NCI-H446 (cell line): Measurements from ENCODE around the gene EHD1.
A peak's percentile ranks its signal among the peaks of the same experiment; 100 is the strongest.
"Not testable (repeated sequence)": the region's sequence is repeated elsewhere in the genome, so short reads cannot be mapped to it uniquely, and the experiment has no call there.

Source experiments
- DNase-seq, 2 experiments: peaks; one replicate each; lab custom pipeline; 2025; lab: John Stamatoyannopoulos, UW

Gene EHD1

GRCh38 chr11:64856382-64857227 lies 21.8 kb downstream of the EHD1 start:
- DNase-seq: no peak

DNA sequence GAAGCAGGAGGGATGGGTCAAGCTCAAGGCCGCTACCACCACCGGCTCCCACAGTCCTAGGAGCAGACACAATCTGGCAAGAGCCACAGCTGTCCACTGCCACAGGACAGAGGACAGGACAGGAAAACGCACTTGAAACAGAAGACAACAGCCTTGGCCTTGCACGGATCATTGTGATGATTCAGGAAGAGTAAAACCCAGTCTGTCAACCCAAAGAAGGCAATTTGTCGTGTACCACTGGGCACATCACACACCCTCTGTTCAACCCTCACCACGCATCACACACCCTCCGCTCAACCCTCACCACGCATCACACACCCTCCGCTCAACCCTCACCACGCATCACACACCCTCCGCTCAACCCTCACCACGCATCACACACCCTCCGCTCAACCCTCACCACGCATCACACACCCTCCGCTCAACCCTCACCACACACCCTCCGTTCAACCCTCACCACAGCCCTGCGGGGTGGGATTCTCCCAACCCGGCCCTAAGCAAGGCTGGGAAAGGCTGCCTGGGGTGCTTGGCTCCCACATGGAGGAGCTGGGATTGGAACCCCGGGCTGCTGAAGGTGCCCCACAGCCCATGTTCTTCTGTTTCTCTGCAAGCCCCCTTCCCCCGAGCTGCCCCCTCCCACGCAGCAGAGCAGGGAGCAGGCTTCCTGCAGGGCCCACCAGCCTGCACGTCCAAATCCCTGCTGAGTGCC lies 22.7 kb downstream of the EHD1 start:
- DNase-seq: no peak

- peak in 1 of 2 experiments; percentile 54 for DNase-seq
Observed at GRCh38 chr11:64854534-64855502, 23.6 kb downstream of the EHD1 start.

DNA sequence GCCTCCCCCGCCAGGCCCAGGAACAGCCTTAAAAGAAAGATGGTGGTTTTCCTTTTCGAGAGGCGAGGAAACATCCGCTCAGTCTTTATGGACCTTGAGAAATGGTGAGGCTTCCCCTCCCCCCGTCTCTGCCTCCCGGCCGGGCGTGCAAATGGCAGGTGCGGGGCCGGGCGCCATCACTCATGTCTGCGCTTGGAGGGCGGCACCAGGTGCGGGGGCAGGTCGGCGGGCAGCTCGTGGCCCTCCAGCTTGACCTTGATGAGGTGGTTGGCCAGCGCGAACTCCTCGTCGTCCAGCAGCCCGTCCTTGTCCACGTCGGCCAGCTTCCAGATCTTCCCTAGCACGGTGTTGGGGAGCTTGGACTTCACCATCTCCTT lies 24.3 kb downstream of the EHD1 start:
- no peak for DNase-seq

DNA sequence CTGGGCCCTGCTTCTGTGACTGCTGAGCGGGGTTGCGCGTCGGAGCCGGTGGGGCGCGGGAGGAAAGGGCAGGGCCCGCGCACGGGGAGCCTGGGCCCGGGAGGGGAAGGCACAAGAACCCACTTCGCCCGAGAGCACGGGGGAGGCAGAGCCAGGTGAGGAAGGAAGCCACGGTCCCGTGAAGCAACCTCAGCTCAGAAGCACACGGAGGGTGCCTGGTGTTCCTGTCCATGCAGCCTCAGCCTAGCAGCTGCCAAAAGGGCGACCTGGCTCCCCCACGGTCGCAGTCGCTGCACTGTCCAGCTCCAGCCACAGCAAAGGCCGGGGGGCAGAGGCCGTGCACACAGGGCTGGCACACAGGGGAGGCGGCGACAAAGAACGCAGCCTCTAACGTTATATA lies 24.7 kb downstream of the EHD1 start:
- DNase-seq: no peak

DNA sequence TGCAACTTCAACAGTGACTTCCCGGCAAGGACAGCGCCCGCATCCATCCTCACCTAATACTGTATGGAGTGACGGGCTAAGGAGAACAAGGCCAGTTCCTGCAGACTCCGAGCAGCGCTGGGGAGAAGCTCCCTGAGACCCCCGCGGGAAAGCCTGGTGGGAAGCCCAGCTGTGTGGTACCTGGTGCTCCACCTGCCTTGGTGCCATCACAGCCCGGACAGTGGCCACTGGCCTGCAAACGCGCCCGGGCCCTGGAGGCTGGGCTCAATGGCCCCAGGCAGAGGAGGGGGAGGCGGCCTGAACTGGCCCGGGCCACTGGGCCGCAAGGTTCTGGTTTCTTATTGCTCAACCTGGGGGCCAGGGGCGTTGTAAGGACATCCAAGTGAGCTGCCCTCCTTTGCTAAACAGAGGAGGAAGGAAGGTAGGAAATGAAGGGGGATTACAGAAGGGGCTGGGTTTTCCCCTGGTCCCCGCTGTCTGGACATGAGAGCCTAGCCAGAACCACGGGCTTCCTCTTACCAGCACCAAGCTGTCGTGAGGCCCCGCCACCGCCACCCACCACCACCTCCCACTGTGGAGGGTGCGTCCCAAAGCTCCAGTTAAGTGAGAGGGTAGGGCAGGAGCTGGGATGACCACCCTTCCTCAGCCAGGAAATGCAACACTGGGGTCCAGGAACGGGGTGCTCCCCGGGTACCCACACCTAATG lies 25.5 kb downstream of the EHD1 start:
- DNase-seq: no peak

DNA sequence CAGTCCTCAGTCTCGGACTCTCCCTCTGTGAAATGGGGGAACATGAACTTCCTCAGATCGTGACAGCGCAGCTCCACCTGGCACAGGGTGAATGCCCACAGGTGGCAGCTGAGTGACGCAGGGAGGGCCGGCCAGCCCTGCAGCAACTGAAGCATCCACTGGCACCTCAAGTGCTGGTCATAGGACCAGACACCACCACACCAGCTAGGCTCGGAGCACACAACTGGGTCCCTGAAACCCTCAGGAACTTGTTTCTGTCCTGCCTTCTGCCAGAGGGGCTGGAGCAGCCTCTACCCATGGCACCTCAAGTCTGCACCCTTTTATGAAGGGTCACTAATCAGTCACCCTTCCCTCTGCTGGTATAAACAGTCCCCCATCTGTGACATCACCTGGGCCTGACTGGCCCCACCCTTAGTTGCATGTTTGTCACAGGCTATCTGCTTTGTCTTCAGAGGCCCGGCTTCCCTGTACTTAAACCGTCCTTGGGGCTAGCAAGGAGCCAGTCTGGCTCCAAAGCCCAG lies 26.5 kb downstream of the EHD1 start:
- no peak for DNase-seq

DNA sequence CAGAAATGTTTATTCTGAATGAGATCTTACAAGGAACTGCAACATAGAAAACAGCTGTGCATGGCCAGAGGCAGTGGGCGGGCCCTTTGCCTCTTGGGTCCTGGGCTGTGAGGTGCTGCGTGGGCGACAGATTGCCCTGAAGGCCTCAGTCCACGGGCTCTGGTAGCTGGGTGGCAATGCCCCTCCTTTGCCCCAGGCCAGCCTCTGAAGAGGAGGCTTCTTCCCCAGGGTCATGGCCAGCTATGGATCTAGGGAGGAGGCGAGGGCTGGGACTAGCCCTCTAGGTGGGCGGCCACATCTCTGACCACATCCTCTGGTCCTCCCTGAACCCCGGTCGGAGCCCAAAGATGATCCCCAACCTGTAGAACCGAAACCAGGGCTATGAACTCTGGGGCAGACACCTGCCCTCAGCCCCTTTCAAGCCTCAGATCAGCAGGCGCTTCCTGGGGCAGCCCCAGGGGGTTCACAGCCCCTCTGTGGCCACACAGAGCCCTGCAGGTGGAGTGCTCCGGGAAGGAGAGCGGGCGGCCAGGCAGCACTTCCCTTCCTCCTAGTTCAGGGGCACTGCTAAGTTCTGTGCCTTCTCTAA lies 27.3 kb downstream of the EHD1 start:
- no peak for DNase-seq

- peak; percentile 60 to 91 for DNase-seq
Observed at GRCh38 chr11:64849598-64850356, 28.6 kb downstream of the EHD1 start.

DNA sequence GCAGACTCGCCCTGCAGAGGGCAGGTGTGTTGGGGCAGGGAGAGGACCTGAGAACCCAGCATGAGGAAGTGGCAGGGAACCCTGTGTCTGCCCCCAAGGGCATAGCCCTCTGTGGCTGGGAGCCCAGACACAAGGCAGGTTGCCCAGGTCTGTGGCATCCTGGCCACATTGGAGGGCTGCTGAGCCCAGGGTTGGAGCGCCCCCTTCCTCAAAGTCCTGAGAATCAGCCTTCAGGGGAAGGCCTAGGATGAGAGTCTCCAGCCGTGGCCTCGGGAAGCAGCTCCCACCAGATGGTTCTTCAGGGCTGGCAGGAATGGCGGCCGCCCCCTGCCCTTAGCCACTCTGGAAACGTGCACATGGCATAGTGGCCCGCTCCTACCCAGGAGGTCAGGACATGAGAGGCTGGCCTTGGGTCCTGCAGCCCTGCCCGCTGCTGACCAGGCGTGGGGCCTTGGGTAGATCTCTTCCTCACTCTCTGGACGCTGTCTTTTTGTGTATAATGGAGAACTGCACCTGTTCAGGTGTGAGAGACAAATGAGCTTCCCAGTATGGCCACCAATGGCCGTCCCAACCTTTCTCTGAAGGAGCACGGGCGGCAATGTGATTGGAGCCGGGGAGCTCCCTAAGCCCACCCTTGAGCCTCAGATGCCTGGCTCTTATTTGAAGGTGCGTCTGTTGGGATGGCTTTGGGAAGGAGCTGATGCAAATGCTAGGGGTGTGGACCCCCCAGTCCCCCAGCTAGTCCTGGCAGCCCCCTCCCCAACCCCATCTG lies 29.4 kb downstream of the EHD1 start:
- DNase-seq: peak in 1 of 2 experiments; percentile 71

- DNase-seq: no peak
Observed at GRCh38 chr11:64848214-64848825, 30.1 kb downstream of the EHD1 start.

DNA sequence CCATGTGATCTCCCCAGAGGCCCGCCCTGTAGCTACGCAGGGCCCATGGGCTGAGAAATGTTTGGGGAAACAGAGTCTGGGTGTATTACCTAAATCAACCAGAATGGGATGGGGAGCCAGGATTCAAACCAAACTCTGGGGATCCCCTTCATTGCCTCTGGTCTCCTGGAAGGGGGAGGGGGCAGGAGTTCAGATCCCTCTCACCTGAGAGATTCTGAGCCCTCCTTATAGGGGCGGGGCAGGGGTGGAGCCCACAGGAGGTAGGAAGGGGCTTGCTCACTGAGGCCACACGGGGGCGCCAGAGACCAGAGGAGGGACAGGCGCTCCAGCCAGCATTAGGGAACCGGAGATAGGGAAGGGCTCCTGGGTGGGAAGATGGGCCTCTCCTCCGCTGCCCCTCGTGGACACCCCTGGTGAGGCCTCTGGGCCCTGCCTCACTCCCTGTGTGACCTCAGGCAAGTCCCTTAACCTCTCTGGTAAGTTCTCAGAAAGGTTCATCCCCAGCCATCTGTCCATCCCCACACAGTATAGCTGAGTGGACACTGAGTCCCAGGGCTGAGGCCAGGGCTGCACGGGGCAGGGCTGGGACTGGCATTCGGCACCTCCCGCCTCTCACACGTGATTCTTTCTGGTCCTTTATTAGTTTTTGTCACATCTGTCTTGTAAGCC lies 31.3 kb downstream of the EHD1 start:
- DNase-seq: peak; percentile 94 to 95

- not testable (repeated sequence) for DNase-seq
Observed at GRCh38 chr11:64845776-64846129, 32.7 kb downstream of the EHD1 start.

DNA sequence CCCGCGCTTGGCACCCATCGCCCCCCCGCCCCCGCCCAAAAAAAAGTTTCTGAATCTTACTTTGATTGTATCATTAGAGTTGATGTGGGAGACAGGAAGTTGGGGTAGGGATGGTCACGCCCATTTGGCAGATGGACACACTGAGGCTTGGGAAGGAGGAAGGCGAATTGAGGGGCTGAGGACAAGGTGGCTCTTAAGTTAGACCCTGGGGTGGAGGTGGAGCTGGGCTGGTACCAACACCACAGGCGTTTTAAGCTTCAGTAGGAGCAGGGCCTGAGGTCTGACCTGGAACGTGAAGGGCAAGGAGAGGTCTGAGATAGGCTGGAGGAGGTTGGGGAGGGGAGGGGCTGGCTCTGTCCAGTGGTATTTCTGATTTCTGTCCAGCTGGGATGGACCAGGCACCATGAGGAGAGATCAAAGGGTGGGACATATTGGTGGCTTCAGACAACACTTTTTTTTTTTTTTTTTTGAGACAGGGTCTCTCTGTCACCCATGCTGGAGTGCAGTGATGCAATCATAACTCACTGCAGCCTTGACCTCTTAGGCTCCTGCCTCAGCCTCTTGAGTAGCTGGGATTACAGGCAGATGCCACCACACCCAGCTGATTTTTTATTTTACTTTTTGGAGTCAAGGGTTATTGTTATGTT lies 33.2 kb downstream of the EHD1 start:
- no peak for DNase-seq

- DNase-seq: no peak
Observed at GRCh38 chr11:64844330-64845128, 33.9 kb downstream of the EHD1 start, which contains the start of gene CDC42BPG. TSS of gene CDC42BPG (minus strand) at chr11:64844653. CDS start at chr11:64844569, 84 bp downstream.

DNA sequence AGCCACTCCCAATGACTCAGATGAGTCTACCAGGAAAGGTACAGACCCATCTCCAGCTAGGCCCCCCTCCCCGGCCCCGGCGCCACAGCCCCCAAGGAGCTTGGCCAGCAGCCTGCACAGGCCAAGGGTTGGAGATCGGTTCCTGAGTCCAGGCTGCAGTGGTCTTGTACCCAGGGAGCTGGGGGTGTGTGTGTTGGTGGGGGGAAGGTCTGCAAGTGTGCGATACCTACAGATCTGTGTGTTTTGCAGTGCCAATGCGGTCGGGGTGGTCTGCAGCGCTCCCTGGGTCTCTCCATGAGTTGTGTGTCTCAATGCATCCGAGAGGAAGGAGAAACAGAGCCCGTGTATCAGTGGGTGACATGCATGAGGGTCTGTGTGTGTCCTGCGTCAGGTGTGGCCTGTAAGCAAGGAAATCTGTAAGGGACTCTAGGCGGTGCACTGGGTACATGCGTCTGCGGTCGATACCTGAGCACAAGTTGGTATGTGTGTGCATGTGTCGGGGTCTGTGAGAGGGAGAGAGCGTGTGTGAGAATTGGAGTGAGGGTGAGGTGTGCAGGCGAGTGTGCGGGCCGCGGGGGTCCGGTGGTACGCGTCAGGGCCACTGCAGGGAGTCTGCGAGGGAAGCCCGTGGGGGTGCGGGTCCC lies 34.6 kb downstream of the EHD1 start:
- no peak for DNase-seq
